MM.1S (cell line): Measurements from ENCODE around the gene TACC2.

Experiments used
- EZH2 ChIP-seq: fragments of 300-600 bp; sonication (generic); optimal IDR thresholded peaks from 2 replicates; pipeline ENCODE3; 2017; ENCODE audit warnings: low read depth, mild to moderate bottlenecking, antibody characterized with exemption, low read length, mixed read lengths
- TF ChIP-seq, protein P1 (sequence below): fragments of 300-600 bp; sonication (generic); IDR thresholded peaks from 2 replicates; pipeline ENCODE4 v1.5.1; 2016; ENCODE audit warnings: antibody characterized with exemption, low read length, mixed read lengths

DNA sequence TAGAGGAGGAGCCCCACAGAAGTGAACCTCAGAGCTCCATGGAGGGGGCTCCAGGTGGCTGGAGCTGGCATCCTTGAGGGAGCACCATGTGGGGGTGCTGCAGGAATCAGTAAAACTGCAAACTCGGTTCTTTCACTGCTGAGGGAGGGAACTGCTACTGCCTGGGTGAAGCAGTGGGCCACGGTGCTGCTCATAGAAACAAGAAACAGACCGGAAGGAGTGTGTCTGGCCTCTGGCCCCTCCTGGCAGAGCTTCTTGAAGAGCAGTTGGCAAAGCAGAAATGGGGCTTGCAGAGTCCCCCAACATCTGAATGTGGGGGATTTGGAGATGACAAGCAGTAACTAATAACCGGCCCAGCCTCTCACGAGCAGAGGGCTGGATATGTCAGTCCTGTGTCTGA is 23.8 kb downstream of the TACC2 start:
- TF ChIP-seq, protein P1, sequence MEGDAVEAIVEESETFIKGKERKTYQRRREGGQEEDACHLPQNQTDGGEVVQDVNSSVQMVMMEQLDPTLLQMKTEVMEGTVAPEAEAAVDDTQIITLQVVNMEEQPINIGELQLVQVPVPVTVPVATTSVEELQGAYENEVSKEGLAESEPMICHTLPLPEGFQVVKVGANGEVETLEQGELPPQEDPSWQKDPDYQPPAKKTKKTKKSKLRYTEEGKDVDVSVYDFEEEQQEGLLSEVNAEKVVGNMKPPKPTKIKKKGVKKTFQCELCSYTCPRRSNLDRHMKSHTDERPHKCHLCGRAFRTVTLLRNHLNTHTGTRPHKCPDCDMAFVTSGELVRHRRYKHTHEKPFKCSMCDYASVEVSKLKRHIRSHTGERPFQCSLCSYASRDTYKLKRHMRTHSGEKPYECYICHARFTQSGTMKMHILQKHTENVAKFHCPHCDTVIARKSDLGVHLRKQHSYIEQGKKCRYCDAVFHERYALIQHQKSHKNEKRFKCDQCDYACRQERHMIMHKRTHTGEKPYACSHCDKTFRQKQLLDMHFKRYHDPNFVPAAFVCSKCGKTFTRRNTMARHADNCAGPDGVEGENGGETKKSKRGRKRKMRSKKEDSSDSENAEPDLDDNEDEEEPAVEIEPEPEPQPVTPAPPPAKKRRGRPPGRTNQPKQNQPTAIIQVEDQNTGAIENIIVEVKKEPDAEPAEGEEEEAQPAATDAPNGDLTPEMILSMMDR, result no peak
- TF ChIP-seq EZH2, result no peak
